Activated naive CD4-positive, alpha-beta T cell treated with anti-CD3 and anti-CD28 coated beads for 36 hours (primary cell): Measurements from ENCODE around the gene RAN. TPM values are rescaled to one million over a fixed set of nuclear protein-coding genes. Genes with fewer than 3 reads are reported as not detected.
"Not testable (repeated sequence)": the region's sequence is repeated elsewhere in the genome, so short reads cannot be mapped to it uniquely, and the experiment has no call there.

Experiments
- CTCF ChIA-PET: fragments of 350-600 bp; sonication (Branson Sonifier 250); formaldehyde crosslinking; loops from one replicate; lab custom pipeline; 2021; ENCODE audit warnings: antibody characterized with exemption; lab: Charles Lee
- DNase-seq: peaks from one replicate; pipeline ENCODE4 v3.0.0-alpha.2; 2020
- H3K27ac Mint-ChIP-seq: one replicate; pipeline ENCODE4 v1.8.0; 2021; ENCODE audit warnings: mild to moderate bottlenecking, mixed read lengths
- H3K27me3 Mint-ChIP-seq: one replicate; pipeline ENCODE4 v1.8.0; 2021; ENCODE audit warnings: low read depth, mixed read lengths
- H3K36me3 Mint-ChIP-seq: one replicate; pipeline ENCODE4 v1.8.0; 2021; ENCODE audit warnings: low read depth, mixed read lengths
- H3K4me1 Mint-ChIP-seq: one replicate; pipeline ENCODE4 v1.8.0; 2021; ENCODE audit warnings: low read depth, mixed read lengths
- H3K4me3 Mint-ChIP-seq: one replicate; pipeline ENCODE4 v1.8.0; 2021; ENCODE audit warnings: mild to moderate bottlenecking, moderate library complexity, mixed read lengths
- H3K9me3 Mint-ChIP-seq: one replicate; pipeline ENCODE4 v1.8.0; 2021; ENCODE audit warnings: mixed read lengths
- intact Hi-C: fragments of 100-400 bp; cut with micrococcal nuclease; formaldehyde crosslinking; loops from one replicate; pipeline ENCODE4 v1.15.1; 2023
- total RNA-seq, 2 experiments: library from RNA; stranded (reverse); gene quantifications; one replicate each; pipeline ENCODE4 v1.2.3, GENCODE V29; 2021

Gene RAN
- total RNA-seq, 2 experiments from 2014 or later, result 2,370 to 2,418 TPM

- no peak for DNase-seq
- intact Hi-C loops, result no loop called here
- Mint-ChIP-seq H3K4me1 (peaks cover 34% of the 10 kb centered on the region), H3K4me3 (no peak overlapping the region), H3K27me3 (no peaks in the 10 kb centered on the region), H3K9me3 (no peaks in the 10 kb centered on the region), H3K27ac (no peak overlapping the region), H3K36me3 (no peaks in the 10 kb centered on the region)
- CTCF ChIA-PET, result interaction anchor here (0.7 to 4.8 kb wide), 2 partner anchors 10 kb away, joined by 3 to 29 read pairs; no protein-coding TSS in a partner anchor
These were observed 36.4 kb upstream of the RAN start for GRCh38 chr12:130835436-130835835.

- CTCF ChIA-PET, result interaction anchor here (1.9 to 4.8 kb wide), 2 partner anchors 10 to 13 kb away, joined by 8 to 29 read pairs; no protein-coding TSS in a partner anchor
- Mint-ChIP-seq H3K27me3 (no peaks in the 10 kb centered on the region), H3K4me1 (peaks cover 29% of the 10 kb centered on the region), H3K9me3 (no peaks in the 10 kb centered on the region), H3K27ac (no peak overlapping the region), H3K4me3 (peak overlapping the region; percentile 78), H3K36me3 (no peaks in the 10 kb centered on the region)
- peak; percentile 34 for DNase-seq
- intact Hi-C loops, result loop anchor here (2.0 kb wide), 1 partner anchor 20 kb away; no protein-coding TSS in a partner anchor
These were observed 33.4 kb upstream of the RAN start for GRCh38 chr12:130838284-130838950.

- H3K4me3 Mint-ChIP-seq, result peak within 1 kb of the TSS; percentile 78
- intact Hi-C loops, result loop anchor here (1.0 to 2.0 kb wide), 2 partner anchors 20 to 32 kb away; no protein-coding TSS in a partner anchor
- no peaks in the 10 kb centered on the region for H3K27me3 Mint-ChIP-seq
- peak; percentile 84 for DNase-seq
- H3K4me1 Mint-ChIP-seq, result peaks cover 29% of the 10 kb centered on the region
- H3K9me3 Mint-ChIP-seq, result no peaks in the 10 kb centered on the region
- no peaks in the 10 kb centered on the region for H3K36me3 Mint-ChIP-seq
- CTCF ChIA-PET, result interaction anchor here (0.6 to 4.8 kb wide), 2 partner anchors 13 to 17 kb away, joined by 3 to 29 read pairs; no protein-coding TSS in a partner anchor
- H3K27ac Mint-ChIP-seq, result peak within 1 kb of the TSS; percentile 21
These were observed 32.7 kb upstream of the RAN start, which contains the start of gene STX2 for GRCh38 chr12:130838951-130839769. TSS of gene STX2 (minus strand) at chr12:130839250. CDS start at chr12:130839099, 151 bp downstream.

GRCh38 chr12:130839770-130840404, 32.0 kb upstream of the RAN start:
- H3K4me1 Mint-ChIP-seq, result peaks cover 29% of the 10 kb centered on the region
- no peaks in the 10 kb centered on the region for H3K9me3 Mint-ChIP-seq

GRCh38 chr12:130846369-130846768, 25.5 kb upstream of the RAN start:
- H3K9me3 Mint-ChIP-seq, result no peaks in the 10 kb centered on the region
- H3K36me3 Mint-ChIP-seq, result no peaks in the 10 kb centered on the region
- CTCF ChIA-PET, result interaction anchor here (0.6 to 0.7 kb wide), 2 partner anchors 16 to 26 kb away, joined by 3 to 5 read pairs; no protein-coding TSS in a partner anchor
- DNase-seq, result no peak
- intact Hi-C loops, result no loop called here
- H3K27me3 Mint-ChIP-seq, result no peaks in the 10 kb centered on the region
- H3K4me3 Mint-ChIP-seq, result no peak overlapping the region
- H3K27ac Mint-ChIP-seq, result no peak overlapping the region
- no peaks in the 10 kb centered on the region for H3K4me1 Mint-ChIP-seq

More at GRCh38 chr12:130839770-130840404, 32.0 kb upstream of the RAN start:
- no peaks in the 10 kb centered on the region for H3K36me3 Mint-ChIP-seq
- no peak for DNase-seq
- CTCF ChIA-PET, result interaction anchor here (0.6 to 4.8 kb wide), 2 partner anchors 14 to 17 kb away, joined by 3 to 29 read pairs; no protein-coding TSS in a partner anchor
- H3K27me3 Mint-ChIP-seq, result no peaks in the 10 kb centered on the region
- intact Hi-C loops, result loop anchor here (1.0 to 2.0 kb wide), 2 partner anchors 21 to 31 kb away; no protein-coding TSS in a partner anchor
- H3K4me3 Mint-ChIP-seq, result peak overlapping the region; percentile 70
- H3K27ac Mint-ChIP-seq, result peak overlapping the region; percentile 21

GRCh38 chr12:130847112-130847511, 24.8 kb upstream of the RAN start:
- DNase-seq, result no peak
- Mint-ChIP-seq H3K27ac (no peak overlapping the region), H3K9me3 (no peaks in the 10 kb centered on the region), H3K4me3 (no peak overlapping the region), H3K36me3 (no peaks in the 10 kb centered on the region), H3K4me1 (no peaks in the 10 kb centered on the region), H3K27me3 (no peaks in the 10 kb centered on the region)
- CTCF ChIA-PET, result no interaction called here
- intact Hi-C loops, result no loop called here

GRCh38 chr12:130848105-130848504, 23.8 kb upstream of the RAN start:
- H3K9me3 Mint-ChIP-seq, H3K36me3 Mint-ChIP-seq, H3K4me3 Mint-ChIP-seq, intact Hi-C loops, CTCF ChIA-PET, H3K27ac Mint-ChIP-seq, DNase-seq, H3K27me3 Mint-ChIP-seq, H3K4me1 Mint-ChIP-seq: not testable (repeated sequence)

GRCh38 chr12:130848785-130849305, 23.0 kb upstream of the RAN start:
- H3K27me3 Mint-ChIP-seq, DNase-seq, H3K9me3 Mint-ChIP-seq, H3K36me3 Mint-ChIP-seq, H3K4me3 Mint-ChIP-seq, H3K4me1 Mint-ChIP-seq, H3K27ac Mint-ChIP-seq, intact Hi-C loops: not testable (repeated sequence)
- CTCF ChIA-PET, result interaction anchor here (0.7 kb wide), 1 partner anchor 264 kb away, joined by 5 read pairs; no protein-coding TSS in a partner anchor

- DNase-seq, result no peak
- H3K4me3 Mint-ChIP-seq, result no peak overlapping the region
- no peaks in the 10 kb centered on the region for H3K9me3 Mint-ChIP-seq
- H3K27ac Mint-ChIP-seq, result no peak overlapping the region
- CTCF ChIA-PET, result interaction anchor here (1.3 kb wide), 1 partner anchor 21 kb away, joined by 3 read pairs; no protein-coding TSS in a partner anchor
- H3K4me1 Mint-ChIP-seq, result no peaks in the 10 kb centered on the region
- H3K27me3 Mint-ChIP-seq, result no peaks in the 10 kb centered on the region
- H3K36me3 Mint-ChIP-seq, result no peaks in the 10 kb centered on the region
- intact Hi-C loops, result no loop called here
These were observed 22.1 kb upstream of the RAN start for GRCh38 chr12:130849561-130850417.

- H3K4me3 Mint-ChIP-seq, result no peak overlapping the region
- H3K36me3 Mint-ChIP-seq, result no peaks in the 10 kb centered on the region
- no peaks in the 10 kb centered on the region for H3K9me3 Mint-ChIP-seq
- CTCF ChIA-PET, result interaction anchor here (1.3 kb wide), 1 partner anchor 20 kb away, joined by 3 read pairs; no protein-coding TSS in a partner anchor
- H3K27me3 Mint-ChIP-seq, result no peaks in the 10 kb centered on the region
- DNase-seq, result no peak
- H3K27ac Mint-ChIP-seq, result no peak overlapping the region
- H3K4me1 Mint-ChIP-seq, result no peaks in the 10 kb centered on the region
- intact Hi-C loops, result no loop called here
These were observed 21.3 kb upstream of the RAN start for GRCh38 chr12:130850418-130851021.
